HEK293 (cell line): ENCODE results near the gene LPIN3.

ENCODE experiments used
- CTCF ChIP-seq: fragments of 450-650 bp; formaldehyde crosslinking; IDR thresholded peaks from 2 replicates; pipeline ENCODE4 v1.5.1; 2016; ENCODE audit warnings: missing biosample characterization, missing genetic modification characterization
- PRDM1 ChIP-seq: fragments of 450-650 bp; formaldehyde crosslinking; IDR thresholded peaks from 2 replicates; pipeline ENCODE4; 2016; ENCODE audit warnings: missing biosample characterization, missing genetic modification characterization
- ZNF146 ChIP-seq: fragments of 450-650 bp; formaldehyde crosslinking; IDR thresholded peaks from 2 replicates; pipeline ENCODE4 v1.5.1; 2016; ENCODE audit warnings: missing biosample characterization, missing genetic modification characterization
- ZNF426 ChIP-seq: fragments of 450-650 bp; formaldehyde crosslinking; IDR thresholded peaks from 2 replicates; pipeline ENCODE4 v1.5.1; 2017; ENCODE audit warnings: missing biosample characterization, missing genetic modification characterization, mild to moderate bottlenecking, inconsistent platforms, moderate library complexity
- ZSCAN18 ChIP-seq: fragments of 450-650 bp; formaldehyde crosslinking; IDR thresholded peaks from 2 replicates; pipeline ENCODE4 v1.5.1; 2016; ENCODE audit warnings: missing biosample characterization, missing genetic modification characterization

GRCh38 chr20:41380551-41381193 is 40.1 kb downstream of the LPIN3 start:
- TF ChIP-seq ZSCAN18 (tag by site-specific recombination) (no peak), ZNF426 (no peak), CTCF (no peak), PRDM1 (no peak), ZNF146 (tag by site-specific recombination) (no peak)
